Parathyroid adenoma (tissue), 2 donors: Measurements from ENCODE around the gene ZMIZ1.

Experiments used
- H2AFZ ChIP-seq: fragments of 300-600 bp; sonication (generic); one replicate; pipeline ENCODE4 v1.7.0; 2017; ENCODE audit warnings: antibody characterized with exemption, mild to moderate bottlenecking
- H3K27ac ChIP-seq: fragments of 300-600 bp; sonication (generic); one replicate; pipeline ENCODE4 v1.7.0; 2017
- H3K27me3 ChIP-seq: fragments of 300-600 bp; sonication (generic); one replicate; pipeline ENCODE4 v1.7.0; 2017; ENCODE audit warnings: low read length; ENCODE audit not compliant: control insufficient read depth, insufficient read depth
- H3K36me3 ChIP-seq: fragments of 300-600 bp; sonication (generic); one replicate; pipeline ENCODE4 v1.7.0; 2017; ENCODE audit warnings: low read length; ENCODE audit not compliant: control insufficient read depth, insufficient read depth
- H3K4me1 ChIP-seq: fragments of 300-600 bp; sonication (generic); one replicate; pipeline ENCODE4 v1.7.0; 2017; ENCODE audit warnings: control low read depth
- H3K4me2 ChIP-seq: fragments of 300-600 bp; sonication (generic); one replicate; pipeline ENCODE4 v1.7.0; 2017; ENCODE audit warnings: low read length
- H3K4me3 ChIP-seq: fragments of 300-600 bp; sonication (generic); one replicate; pipeline ENCODE4 v1.7.0; 2017; ENCODE audit warnings: low read depth, low read length
- H3K79me2 ChIP-seq: fragments of 300-600 bp; sonication (generic); one replicate; pipeline ENCODE4 v1.7.0; 2017; ENCODE audit warnings: control low read depth
- H3K9ac ChIP-seq: fragments of 300-600 bp; sonication (generic); one replicate; pipeline ENCODE4 v1.7.0; 2017; ENCODE audit warnings: mild to moderate bottlenecking
- H3K9me3 ChIP-seq: fragments of 300-600 bp; sonication (generic); one replicate; pipeline ENCODE4 v1.7.0; 2017; ENCODE audit warnings: low read length; ENCODE audit not compliant: control insufficient read depth
- TF ChIP-seq, protein P1 (sequence below): fragments of 300-600 bp; sonication (generic); IDR thresholded peaks from one replicate; pipeline ENCODE4 v1.7.0; 2017; ENCODE audit warnings: antibody characterized with exemption, mild to moderate bottlenecking
- donor health status: primary hyperparathyroidism.

ZMIZ1 gene

DNA sequence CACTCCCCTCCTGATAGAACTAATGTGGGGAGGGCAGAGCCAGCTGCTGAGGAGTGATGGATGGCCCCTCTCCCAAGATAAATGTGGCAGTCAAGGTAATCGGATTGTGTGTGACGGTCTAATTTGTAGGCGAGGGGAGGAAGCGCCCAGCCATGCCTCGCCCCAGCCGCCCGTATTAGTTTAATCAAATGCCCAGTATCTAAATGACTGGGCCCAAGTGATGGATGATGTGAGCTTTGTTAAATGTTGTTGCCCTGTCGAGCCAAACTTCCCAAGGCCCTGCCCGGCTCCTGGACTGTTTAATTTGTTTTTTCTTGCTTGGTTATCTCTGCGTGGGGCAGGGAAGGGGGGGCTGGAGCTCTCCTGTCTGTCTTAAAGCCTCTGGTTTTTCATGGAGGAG is 190.1 kb downstream of the ZMIZ1 start:
- Histone ChIP-seq H3K9me3 (no peaks in the 10 kb centered on the region), H3K9ac (no peak overlapping the region), H3K4me2 (no peak overlapping the region), H3K36me3 (no peaks in the 10 kb centered on the region), H3K4me3 (no peak overlapping the region), H3K27ac (no peak overlapping the region), H3K79me2 (peaks cover 51% of the 10 kb centered on the region), H3K27me3 (no peaks in the 10 kb centered on the region), H3K4me1 (peaks cover 23% of the 10 kb centered on the region), H2AFZ (no peak overlapping the region)
- TF ChIP-seq, protein P1, sequence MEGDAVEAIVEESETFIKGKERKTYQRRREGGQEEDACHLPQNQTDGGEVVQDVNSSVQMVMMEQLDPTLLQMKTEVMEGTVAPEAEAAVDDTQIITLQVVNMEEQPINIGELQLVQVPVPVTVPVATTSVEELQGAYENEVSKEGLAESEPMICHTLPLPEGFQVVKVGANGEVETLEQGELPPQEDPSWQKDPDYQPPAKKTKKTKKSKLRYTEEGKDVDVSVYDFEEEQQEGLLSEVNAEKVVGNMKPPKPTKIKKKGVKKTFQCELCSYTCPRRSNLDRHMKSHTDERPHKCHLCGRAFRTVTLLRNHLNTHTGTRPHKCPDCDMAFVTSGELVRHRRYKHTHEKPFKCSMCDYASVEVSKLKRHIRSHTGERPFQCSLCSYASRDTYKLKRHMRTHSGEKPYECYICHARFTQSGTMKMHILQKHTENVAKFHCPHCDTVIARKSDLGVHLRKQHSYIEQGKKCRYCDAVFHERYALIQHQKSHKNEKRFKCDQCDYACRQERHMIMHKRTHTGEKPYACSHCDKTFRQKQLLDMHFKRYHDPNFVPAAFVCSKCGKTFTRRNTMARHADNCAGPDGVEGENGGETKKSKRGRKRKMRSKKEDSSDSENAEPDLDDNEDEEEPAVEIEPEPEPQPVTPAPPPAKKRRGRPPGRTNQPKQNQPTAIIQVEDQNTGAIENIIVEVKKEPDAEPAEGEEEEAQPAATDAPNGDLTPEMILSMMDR: no peak

DNA sequence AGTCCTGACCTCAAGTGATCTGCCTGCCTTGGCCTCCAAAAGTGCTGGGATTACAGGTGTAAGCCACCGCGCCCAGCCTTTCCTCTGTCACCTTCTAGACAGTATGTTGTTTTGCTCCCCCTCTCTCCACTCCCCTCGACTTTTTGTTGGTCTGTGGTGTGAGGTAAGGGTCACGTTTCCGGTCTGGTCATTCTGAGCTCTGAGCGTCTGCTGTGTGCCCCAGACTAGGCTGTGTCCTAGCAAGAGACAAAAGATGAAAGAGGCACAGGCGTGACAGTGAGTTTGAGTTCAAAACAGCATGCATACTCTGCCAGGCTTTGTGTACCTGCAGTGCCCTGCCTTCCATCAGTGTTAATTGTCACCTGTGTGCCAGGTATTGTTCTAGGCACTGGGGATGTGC is 191.1 kb downstream of the ZMIZ1 start:
- TF ChIP-seq, protein P1: no peak
- Histone ChIP-seq H2AFZ (no peak overlapping the region), H3K27ac (no peak overlapping the region), H3K9ac (no peak overlapping the region), H3K36me3 (no peaks in the 10 kb centered on the region), H3K4me2 (no peak overlapping the region), H3K4me3 (no peak overlapping the region), H3K27me3 (no peaks in the 10 kb centered on the region), H3K4me1 (peaks cover 31% of the 10 kb centered on the region), H3K9me3 (no peaks in the 10 kb centered on the region), H3K79me2 (peaks cover 52% of the 10 kb centered on the region)

DNA sequence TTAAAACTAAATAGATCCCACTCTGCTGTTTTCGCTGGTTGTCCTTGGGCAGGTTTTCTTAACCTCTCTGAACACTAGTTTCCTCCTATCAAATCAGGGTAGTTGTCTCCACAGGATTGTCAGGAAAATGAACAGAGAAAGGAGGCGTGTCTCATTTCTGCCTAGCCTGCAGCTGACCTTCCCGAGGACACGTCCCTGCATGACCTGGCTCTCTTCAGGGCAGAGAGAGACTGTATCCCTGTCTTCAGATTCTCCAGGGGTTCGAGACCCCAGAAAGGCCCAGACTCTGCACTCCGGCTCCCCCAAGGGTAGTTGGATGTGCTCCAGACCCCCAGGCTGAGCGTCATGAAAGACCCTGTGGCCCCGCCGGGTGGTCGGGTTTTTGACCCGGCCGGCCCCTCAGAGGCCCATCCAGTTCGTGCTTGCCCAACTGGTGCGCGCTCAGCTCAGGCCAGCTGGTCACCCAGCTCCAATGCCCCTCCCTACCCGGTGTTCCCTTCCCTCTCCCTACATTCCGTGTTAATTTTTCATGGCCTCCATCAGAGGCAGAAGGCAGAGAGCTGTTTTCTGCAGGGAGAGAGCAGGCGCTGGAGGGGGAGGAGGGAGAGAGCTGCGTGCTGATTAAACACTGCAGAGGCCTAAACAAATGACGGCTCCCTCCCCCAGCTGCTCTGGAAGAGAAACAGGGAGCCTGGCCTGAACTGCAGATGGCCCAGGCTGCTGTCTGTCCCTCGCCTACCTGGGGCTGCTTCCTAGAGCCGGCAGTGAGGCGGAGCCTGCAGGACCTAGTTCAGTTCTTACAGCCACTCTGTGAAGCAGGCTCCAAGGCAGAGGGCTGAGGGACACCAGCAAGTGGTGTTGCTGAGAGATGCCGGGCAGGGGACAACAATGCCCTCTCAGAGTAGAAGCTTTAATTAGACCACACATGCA is 192.3 kb downstream of the ZMIZ1 start:
- Histone ChIP-seq H3K9ac (no peak overlapping the region), H3K9me3 (no peaks in the 10 kb centered on the region), H3K27me3 (no peaks in the 10 kb centered on the region), H3K4me3 (no peak overlapping the region), H3K4me2 (peak overlapping the region; percentile 19), H3K4me1 (peaks cover 37% of the 10 kb centered on the region), H2AFZ (peak overlapping the region; percentile 38), H3K79me2 (peaks cover 63% of the 10 kb centered on the region), H3K36me3 (no peaks in the 10 kb centered on the region), H3K27ac (peak overlapping the region; percentile 73)
- TF ChIP-seq, protein P1: no peak

DNA sequence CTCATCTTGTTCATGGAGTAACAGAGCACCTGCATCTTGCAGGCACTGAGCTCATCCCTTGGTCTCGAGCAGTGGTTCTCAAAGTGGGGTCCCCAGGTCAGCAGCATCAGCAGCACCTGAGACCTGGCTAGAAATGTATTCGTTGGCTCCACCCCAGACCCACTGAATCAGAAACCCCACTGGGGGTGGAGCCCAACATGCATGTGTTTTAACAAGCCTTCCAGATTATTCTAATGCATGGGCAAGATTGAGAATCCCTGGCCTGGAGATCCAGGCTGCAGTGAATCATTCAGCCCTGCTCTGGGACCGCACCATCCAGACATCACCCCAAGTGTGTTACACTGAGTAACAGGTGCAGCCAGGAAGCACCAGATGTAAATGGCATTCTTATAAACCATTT is 193.4 kb downstream of the ZMIZ1 start:
- H3K4me3 ChIP-seq: no peak overlapping the region
- no peak overlapping the region for H3K9ac ChIP-seq
- no peak overlapping the region for H3K4me2 ChIP-seq
- no peaks in the 10 kb centered on the region for H3K27me3 ChIP-seq
- no peaks in the 10 kb centered on the region for H3K9me3 ChIP-seq
- no peak overlapping the region for H2AFZ ChIP-seq
- H3K27ac ChIP-seq: no peak overlapping the region
- H3K36me3 ChIP-seq: no peaks in the 10 kb centered on the region
- H3K79me2 ChIP-seq: peaks cover 70% of the 10 kb centered on the region
- TF ChIP-seq, protein P1: no peak
- peaks cover 37% of the 10 kb centered on the region for H3K4me1 ChIP-seq
